ENCODE results near the gene LINGO3. TPM values are rescaled to one million over a fixed set of nuclear protein-coding genes. Genes with fewer than 3 reads are reported as not detected.

Gene LINGO3
- total RNA-seq, 2 donors from 2014 or later: not detected

- no peaks in the 10 kb centered on the region for H3K27me3 ChIP-seq
- DNase-seq (peak; percentile 60 to 82 (median 76)), ATAC-seq (peak; percentile 59)
- no peak for TF ChIP-seq CTCF (IDR thresholded peaks at IDR 0.05)
- no peak for TF ChIP-seq POLR2A (IDR thresholded peaks at IDR 0.05)
- intact Hi-C loops (cut with DNase I): no loop called here
- H3K4me1 ChIP-seq: peaks cover 13% of the 10 kb centered on the region
- H3K4me3 ChIP-seq: no peak overlapping the region
- H3K27ac ChIP-seq: no peak overlapping the region
- WGBS, 2 donors: 48 to 62% methylated on average over 22 to 25 of the region's 26 CpGs
- H3K9me3 ChIP-seq: no peaks in the 10 kb centered on the region
- no peaks in the 10 kb centered on the region for H3K36me3 ChIP-seq (replicated peaks in 1 of 2; ENCODE audit: insufficient read depth in 1 of 2, low read depth in 2 of 2)
Measured at GRCh38 chr19:2280633-2281264, 27.2 kb downstream of the LINGO3 start.

GRCh38 chr19:2278459-2279158 lies 29.3 kb downstream of the LINGO3 start:
- ATAC-seq: no peak

GRCh38 chr19:2277138-2277537 lies 30.8 kb downstream of the LINGO3 start:
- no peak for DNase-seq
- Histone ChIP-seq H3K27me3 (no peaks in the 10 kb centered on the region), H3K4me1 (peaks cover 44% of the 10 kb centered on the region), H3K4me3 (no peak overlapping the region), H3K36me3 (replicated peaks in 1 of 2; ENCODE audit: insufficient read depth in 1 of 2, low read depth in 2 of 2) (peaks cover 0 to 2% of the 10 kb centered on the region in 2 donors), H3K9me3 (no peaks in the 10 kb centered on the region), H3K27ac (no peak overlapping the region)
- 70 to 77% methylated on average over 8 to 9 of the region's 9 CpGs for WGBS, 2 donors
- no peak for ATAC-seq
- intact Hi-C loops (cut with DNase I): no loop called here
- no peak for TF ChIP-seq CTCF (IDR thresholded peaks at IDR 0.05)
- no peak for TF ChIP-seq POLR2A (IDR thresholded peaks at IDR 0.05)

More at GRCh38 chr19:2278459-2279158, 29.3 kb downstream of the LINGO3 start:
- no peaks in the 10 kb centered on the region for H3K27me3 ChIP-seq
- 80 to 83% methylated on average over 11 to 33 of the region's 33 CpGs for WGBS, 2 donors
- DNase-seq: no peak
- H3K27ac ChIP-seq: no peak overlapping the region
- intact Hi-C loops (cut with DNase I): no loop called here
- TF ChIP-seq POLR2A (IDR thresholded peaks at IDR 0.05): no peak
- no peak for TF ChIP-seq CTCF (IDR thresholded peaks at IDR 0.05)
- no peaks in the 10 kb centered on the region for H3K9me3 ChIP-seq
- H3K4me1 ChIP-seq: peaks cover 29% of the 10 kb centered on the region
- H3K4me3 ChIP-seq: no peak overlapping the region
- H3K36me3 ChIP-seq (replicated peaks in 1 of 2; ENCODE audit: insufficient read depth in 1 of 2, low read depth in 2 of 2): no peaks in the 10 kb centered on the region

GRCh38 chr19:2276429-2276986 lies 31.4 kb downstream of the LINGO3 start:
- Histone ChIP-seq H3K9me3 (no peaks in the 10 kb centered on the region), H3K4me3 (no peak overlapping the region), H3K36me3 (replicated peaks in 1 of 2; ENCODE audit: insufficient read depth in 1 of 2, low read depth in 2 of 2) (peaks cover 0 to 2% of the 10 kb centered on the region in 2 donors), H3K27ac (no peak overlapping the region), H3K27me3 (no peaks in the 10 kb centered on the region), H3K4me1 (peaks cover 47% of the 10 kb centered on the region)
- DNase-seq (no peak), ATAC-seq (no peak)
- WGBS, 2 donors: 89 to 94% methylated on average over 20 to 24 of the region's 28 CpGs
- intact Hi-C loops (cut with DNase I): no loop called here
- TF ChIP-seq CTCF (IDR thresholded peaks at IDR 0.05): no peak
- no peak for TF ChIP-seq POLR2A (IDR thresholded peaks at IDR 0.05)
